ENCODE measurements around the gene ALG13.

ALG13 gene

DNA sequence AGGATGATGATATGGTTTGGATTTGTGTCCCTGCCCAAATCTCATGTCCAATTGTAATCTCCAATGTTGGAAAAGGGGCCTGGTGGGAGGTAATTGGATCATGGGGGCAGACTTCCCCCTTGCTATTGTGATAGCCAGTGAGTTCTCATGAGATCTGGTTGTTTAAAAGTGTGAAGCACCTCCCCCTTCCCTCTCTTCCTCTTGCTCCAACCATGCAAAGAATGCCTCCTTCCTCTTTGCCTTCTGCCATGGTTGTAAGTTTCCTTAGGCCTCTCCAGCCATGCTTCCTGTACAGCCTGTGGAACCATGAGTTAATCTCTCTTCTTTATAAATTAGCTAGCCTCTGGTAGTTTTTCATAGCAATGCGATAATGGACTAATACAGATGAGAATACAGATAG is 19.7 kb upstream of the ALG13 start:
- CTCF ChIA-PET: no interaction called here
- Histone ChIP-seq H3K9me3 (ENCODE audit: control insufficient read depth, insufficient read depth, low read depth, low read length) (no peaks in the 10 kb centered on the region; the same call in 1 of the 2 replicates), H3K36me3 (ENCODE audit: control insufficient read depth in 2 of 2, insufficient read depth in 1 of 2, low read length in 2 of 2) (no peaks in the 10 kb centered on the region; a peak in 1 of 3 replicates), H3K27ac (ENCODE audit: extremely low read depth, low read depth, low read length) (no peak overlapping the region), H3K4me1 (ENCODE audit: control insufficient read depth, insufficient read depth, low read length) (no peaks in the 10 kb centered on the region), H3K4me3 (ENCODE audit: low read depth, low read length) (no peak overlapping the region)
- no peak for TF ChIP-seq ZNF658 (tag by site-specific recombination; IDR thresholded peaks at IDR 0.05)
- no peak for TF ChIP-seq ZNF184 (tag by site-specific recombination; IDR thresholded peaks at IDR 0.05)
- TF ChIP-seq HOXC10 (CRISPR knock-in tag; IDR thresholded peaks at IDR 0.05): no peak
- TF ChIP-seq, protein P1, sequence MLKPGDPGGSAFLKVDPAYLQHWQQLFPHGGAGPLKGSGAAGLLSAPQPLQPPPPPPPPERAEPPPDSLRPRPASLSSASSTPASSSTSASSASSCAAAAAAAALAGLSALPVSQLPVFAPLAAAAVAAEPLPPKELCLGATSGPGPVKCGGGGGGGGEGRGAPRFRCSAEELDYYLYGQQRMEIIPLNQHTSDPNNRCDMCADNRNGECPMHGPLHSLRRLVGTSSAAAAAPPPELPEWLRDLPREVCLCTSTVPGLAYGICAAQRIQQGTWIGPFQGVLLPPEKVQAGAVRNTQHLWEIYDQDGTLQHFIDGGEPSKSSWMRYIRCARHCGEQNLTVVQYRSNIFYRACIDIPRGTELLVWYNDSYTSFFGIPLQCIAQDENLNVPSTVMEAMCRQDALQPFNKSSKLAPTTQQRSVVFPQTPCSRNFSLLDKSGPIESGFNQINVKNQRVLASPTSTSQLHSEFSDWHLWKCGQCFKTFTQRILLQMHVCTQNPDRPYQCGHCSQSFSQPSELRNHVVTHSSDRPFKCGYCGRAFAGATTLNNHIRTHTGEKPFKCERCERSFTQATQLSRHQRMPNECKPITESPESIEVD (tag by site-specific recombination; IDR thresholded peaks at IDR 0.05): no peak
- TF ChIP-seq ZNF404 (tag by site-specific recombination; IDR thresholded peaks at IDR 0.05): no peak
- TF ChIP-seq ZNF707 (tag by site-specific recombination; IDR thresholded peaks at IDR 0.05): no peak
- no peak for TF ChIP-seq ZNF335 (tag by site-specific recombination; conservative IDR thresholded peaks at IDR 0.05)
- TF ChIP-seq ZNF610 (tag by site-specific recombination; IDR thresholded peaks at IDR 0.05; ENCODE audit: borderline replicate concordance): no peak
- TF ChIP-seq, protein P2, sequence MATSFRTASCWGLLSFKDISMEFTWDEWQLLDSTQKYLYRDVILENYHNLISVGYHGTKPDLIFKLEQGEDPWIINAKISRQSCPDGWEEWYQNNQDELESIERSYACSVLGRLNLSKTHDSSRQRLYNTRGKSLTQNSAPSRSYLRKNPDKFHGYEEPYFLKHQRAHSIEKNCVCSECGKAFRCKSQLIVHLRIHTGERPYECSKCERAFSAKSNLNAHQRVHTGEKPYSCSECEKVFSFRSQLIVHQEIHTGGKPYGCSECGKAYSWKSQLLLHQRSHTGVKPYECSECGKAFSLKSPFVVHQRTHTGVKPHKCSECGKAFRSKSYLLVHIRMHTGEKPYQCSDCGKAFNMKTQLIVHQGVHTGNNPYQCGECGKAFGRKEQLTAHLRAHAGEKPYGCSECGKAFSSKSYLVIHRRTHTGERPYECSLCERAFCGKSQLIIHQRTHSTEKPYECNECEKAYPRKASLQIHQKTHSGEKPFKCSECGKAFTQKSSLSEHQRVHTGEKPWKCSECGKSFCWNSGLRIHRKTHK (tag by site-specific recombination; IDR thresholded peaks at IDR 0.05): no peak
- TF ChIP-seq ZNF112 (tag by site-specific recombination; IDR thresholded peaks at IDR 0.05): no peak
- POLR2A ChIA-PET: no interaction called here

DNA sequence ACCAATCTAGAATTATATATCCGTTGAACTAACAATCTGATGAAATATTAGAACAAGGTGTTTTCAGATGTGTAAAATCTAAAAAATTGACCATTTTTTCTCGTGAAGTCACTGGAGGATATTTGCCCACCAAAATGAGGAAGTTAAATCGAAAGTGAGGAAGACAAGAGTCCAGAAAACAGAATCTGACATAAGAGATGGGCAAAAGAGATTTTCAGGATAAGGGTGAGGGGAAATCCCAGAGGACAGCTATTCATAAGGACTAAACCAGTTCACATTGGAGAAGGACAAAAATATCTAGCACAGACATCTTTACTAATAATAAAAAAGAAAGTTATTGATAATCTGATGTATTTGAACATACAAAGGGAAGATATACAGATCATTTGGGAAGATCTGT is 18.7 kb upstream of the ALG13 start:
- TF ChIP-seq ZNF121 (tag by site-specific recombination; IDR thresholded peaks at IDR 0.05): no peak
- TF ChIP-seq ZBTB7A (tag by site-specific recombination; IDR thresholded peaks at IDR 0.05; ENCODE audit: low read depth): no peak
- no peak for TF ChIP-seq IKZF3 (tag by site-specific recombination; IDR thresholded peaks at IDR 0.05)
- no peak for TF ChIP-seq ZNF768 (tag by site-specific recombination; IDR thresholded peaks at IDR 0.05)
- TF ChIP-seq KLF7 (tag by site-specific recombination; IDR thresholded peaks at IDR 0.05; ENCODE audit: borderline replicate concordance): no peak
- no peak for TF ChIP-seq ZNF544 (tag by site-specific recombination; IDR thresholded peaks at IDR 0.05)
- no peak for TF ChIP-seq ZNF514 (tag by site-specific recombination; IDR thresholded peaks at IDR 0.05)
- TF ChIP-seq, protein P3, sequence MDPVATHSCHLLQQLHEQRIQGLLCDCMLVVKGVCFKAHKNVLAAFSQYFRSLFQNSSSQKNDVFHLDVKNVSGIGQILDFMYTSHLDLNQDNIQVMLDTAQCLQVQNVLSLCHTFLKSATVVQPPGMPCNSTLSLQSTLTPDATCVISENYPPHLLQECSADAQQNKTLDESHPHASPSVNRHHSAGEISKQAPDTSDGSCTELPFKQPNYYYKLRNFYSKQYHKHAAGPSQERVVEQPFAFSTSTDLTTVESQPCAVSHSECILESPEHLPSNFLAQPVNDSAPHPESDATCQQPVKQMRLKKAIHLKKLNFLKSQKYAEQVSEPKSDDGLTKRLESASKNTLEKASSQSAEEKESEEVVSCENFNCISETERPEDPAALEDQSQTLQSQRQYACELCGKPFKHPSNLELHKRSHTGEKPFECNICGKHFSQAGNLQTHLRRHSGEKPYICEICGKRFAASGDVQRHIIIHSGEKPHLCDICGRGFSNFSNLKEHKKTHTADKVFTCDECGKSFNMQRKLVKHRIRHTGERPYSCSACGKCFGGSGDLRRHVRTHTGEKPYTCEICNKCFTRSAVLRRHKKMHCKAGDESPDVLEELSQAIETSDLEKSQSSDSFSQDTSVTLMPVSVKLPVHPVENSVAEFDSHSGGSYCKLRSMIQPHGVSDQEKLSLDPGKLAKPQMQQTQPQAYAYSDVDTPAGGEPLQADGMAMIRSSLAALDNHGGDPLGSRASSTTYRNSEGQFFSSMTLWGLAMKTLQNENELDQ (tag by site-specific recombination; IDR thresholded peaks at IDR 0.05; ENCODE audit: low read depth): no peak
- TF ChIP-seq ZFP41 (tag by site-specific recombination; IDR thresholded peaks at IDR 0.05; ENCODE audit: borderline replicate concordance): no peak
- no peak for TF ChIP-seq ZNF394 (tag by site-specific recombination; IDR thresholded peaks at IDR 0.05; ENCODE audit: borderline replicate concordance)
- no peak for TF ChIP-seq ZNF239 (tag by site-specific recombination; IDR thresholded peaks at IDR 0.05)
- no peak for TF ChIP-seq ZIC2 (tag by site-specific recombination; IDR thresholded peaks at IDR 0.05)
- TF ChIP-seq ZNF302 (tag by site-specific recombination; IDR thresholded peaks at IDR 0.05; ENCODE audit: low read depth): no peak
- no peak for TF ChIP-seq ZNF501 (tag by site-specific recombination; IDR thresholded peaks at IDR 0.05)
- ChIA-PET POLR2A (no interaction called here), CTCF (interaction anchor here (0.7 to 1.6 kb wide), 2 partner anchors 207 to 353 kb away, joined by 3 read pairs; no protein-coding TSS in a partner anchor)
- no peaks in the 10 kb centered on the region; the same call in 1 of the 2 replicates for H3K9me3 ChIP-seq (ENCODE audit: control insufficient read depth, insufficient read depth, low read depth, low read length)
- no peak overlapping the region for H3K27ac ChIP-seq (ENCODE audit: extremely low read depth, low read depth, low read length)
- H3K36me3 ChIP-seq (ENCODE audit: control insufficient read depth in 2 of 2, insufficient read depth in 1 of 2, low read length in 2 of 2): no peaks in the 10 kb centered on the region; a peak in 1 of 3 replicates
- no peaks in the 10 kb centered on the region for H3K4me1 ChIP-seq (ENCODE audit: control insufficient read depth, insufficient read depth, low read length)
- no peak overlapping the region for H3K4me3 ChIP-seq (ENCODE audit: low read depth, low read length)

Measured in HEK293 (cell line).